ENCODE measurements around the gene RAPGEF5. TPM values are rescaled to one million over a fixed set of nuclear protein-coding genes. Genes with fewer than 3 reads are reported as not detected.

RAPGEF5 gene
- total and polyA plus RNA-seq, 10 of the 15 experiments (the other 5 are each of a cell fraction or from before 2014, with no cell fraction given), result 0.38 to 4.0 (median 1.6) TPM; not detected in 1

DNA sequence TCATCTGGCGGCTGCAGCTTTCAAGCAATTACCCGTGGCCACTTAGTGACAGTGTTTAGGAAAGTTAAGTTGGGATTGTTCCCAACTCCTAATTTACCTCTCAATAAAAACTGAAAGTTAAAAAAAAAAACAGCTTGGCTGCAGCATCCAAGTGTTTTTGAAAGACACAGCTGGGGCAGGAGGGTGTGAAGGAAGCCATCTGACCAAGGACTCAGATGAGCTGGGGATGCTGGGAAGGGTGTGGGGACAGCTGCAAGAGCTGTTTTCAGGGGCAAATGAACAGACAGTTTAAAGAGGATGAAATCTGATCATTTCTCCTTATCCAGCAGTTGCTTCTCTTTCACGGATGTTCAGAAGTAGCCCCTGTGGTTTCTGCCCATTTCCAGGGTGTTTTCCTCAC, 282.1 kb downstream of the RAPGEF5 start:
- POLR2A ChIA-PET, result interaction anchor here (0.6 kb wide), 1 partner anchor 648 kb away, joined by 5 read pairs; no protein-coding TSS in a partner anchor
- intact Hi-C loops (cut with micrococcal nuclease; ENCODE audit: unreplicated experiment), result no loop called here

More for the DNA sequence above, 282.1 kb downstream of the RAPGEF5 start:
- H3K9me3 ChIP-seq (replicated peaks; ENCODE audit: control insufficient read depth, insufficient read depth, low read length), result no peaks in the 10 kb centered on the region
- ChIA-PET SMC1A (ENCODE audit: uncharacterized antibody, unreplicated experiment) (interaction anchor here (1.2 to 2.1 kb wide), 3 partner anchors 9 to 308 kb away, joined by 3 to 7 read pairs (median 3); no protein-coding TSS in a partner anchor), RAD21 (ENCODE audit: unreplicated experiment) (no interaction called here), CTCF (interaction anchor here (1.1 to 1.7 kb wide), 3 partner anchors 9 to 649 kb away, joined by 3 to 6 read pairs (median 4); no protein-coding TSS in a partner anchor)
- no peaks in the 10 kb centered on the region for H3K4me1 ChIP-seq (ENCODE audit: control insufficient read depth, insufficient read depth, low read length)
- no peak for ATAC-seq
- TF ChIP-seq CBX3 (IDR thresholded peaks at IDR 0.05; ENCODE audit: borderline replicate concordance, low read depth) (no peak), SMAD5 (IDR thresholded peaks at IDR 0.05; ENCODE audit: low read depth) (no peak), DPF2 (IDR thresholded peaks at IDR 0.05) (no peak), MXI1 (IDR thresholded peaks at IDR 0.05; ENCODE audit: low read depth, low read length) (no peak), EP300 (IDR thresholded peaks at IDR 0.05; ENCODE audit: borderline replicate concordance in 1 of 2, control insufficient read depth in 1 of 2, low read depth in 2 of 2, low read length in 2 of 2) (no peak), BMI1 (IDR thresholded peaks at IDR 0.05; ENCODE audit: borderline replicate concordance) (no peak), MTA2 (IDR thresholded peaks at IDR 0.05; ENCODE audit: low read depth) (no peak), ASH2L (IDR thresholded peaks at IDR 0.05; ENCODE audit: borderline replicate concordance, low read depth) (no peak), TAF1 (IDR thresholded peaks at IDR 0.05; ENCODE audit: borderline replicate concordance, low read depth, low read length) (no peak), POLR2A (IDR thresholded peaks at IDR 0.05; ENCODE audit: low read depth, low read length) (no peak), SIX5 (IDR thresholded peaks at IDR 0.05; ENCODE audit: low read depth, low read length, severe bottlenecking) (no peak), BACH1 (IDR thresholded peaks at IDR 0.05; ENCODE audit: borderline replicate concordance) (no peak), E2F4 (IDR thresholded peaks at IDR 0.05; ENCODE audit: low read depth, low read length) (no peak), SIN3A (IDR thresholded peaks at IDR 0.05; ENCODE audit: low read depth, low read length) (no peak), ATF3 (IDR thresholded peaks at IDR 0.05; ENCODE audit: borderline replicate concordance, extremely low read depth, low read depth, low read length) (no peak)
- TF ChIP-seq, protein P1, sequence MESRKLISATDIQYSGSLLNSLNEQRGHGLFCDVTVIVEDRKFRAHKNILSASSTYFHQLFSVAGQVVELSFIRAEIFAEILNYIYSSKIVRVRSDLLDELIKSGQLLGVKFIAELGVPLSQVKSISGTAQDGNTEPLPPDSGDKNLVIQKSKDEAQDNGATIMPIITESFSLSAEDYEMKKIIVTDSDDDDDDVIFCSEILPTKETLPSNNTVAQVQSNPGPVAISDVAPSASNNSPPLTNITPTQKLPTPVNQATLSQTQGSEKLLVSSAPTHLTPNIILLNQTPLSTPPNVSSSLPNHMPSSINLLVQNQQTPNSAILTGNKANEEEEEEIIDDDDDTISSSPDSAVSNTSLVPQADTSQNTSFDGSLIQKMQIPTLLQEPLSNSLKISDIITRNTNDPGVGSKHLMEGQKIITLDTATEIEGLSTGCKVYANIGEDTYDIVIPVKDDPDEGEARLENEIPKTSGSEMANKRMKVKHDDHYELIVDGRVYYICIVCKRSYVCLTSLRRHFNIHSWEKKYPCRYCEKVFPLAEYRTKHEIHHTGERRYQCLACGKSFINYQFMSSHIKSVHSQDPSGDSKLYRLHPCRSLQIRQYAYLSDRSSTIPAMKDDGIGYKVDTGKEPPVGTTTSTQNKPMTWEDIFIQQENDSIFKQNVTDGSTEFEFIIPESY (IDR thresholded peaks at IDR 0.05), result no peak
- TF ChIP-seq, protein P2, sequence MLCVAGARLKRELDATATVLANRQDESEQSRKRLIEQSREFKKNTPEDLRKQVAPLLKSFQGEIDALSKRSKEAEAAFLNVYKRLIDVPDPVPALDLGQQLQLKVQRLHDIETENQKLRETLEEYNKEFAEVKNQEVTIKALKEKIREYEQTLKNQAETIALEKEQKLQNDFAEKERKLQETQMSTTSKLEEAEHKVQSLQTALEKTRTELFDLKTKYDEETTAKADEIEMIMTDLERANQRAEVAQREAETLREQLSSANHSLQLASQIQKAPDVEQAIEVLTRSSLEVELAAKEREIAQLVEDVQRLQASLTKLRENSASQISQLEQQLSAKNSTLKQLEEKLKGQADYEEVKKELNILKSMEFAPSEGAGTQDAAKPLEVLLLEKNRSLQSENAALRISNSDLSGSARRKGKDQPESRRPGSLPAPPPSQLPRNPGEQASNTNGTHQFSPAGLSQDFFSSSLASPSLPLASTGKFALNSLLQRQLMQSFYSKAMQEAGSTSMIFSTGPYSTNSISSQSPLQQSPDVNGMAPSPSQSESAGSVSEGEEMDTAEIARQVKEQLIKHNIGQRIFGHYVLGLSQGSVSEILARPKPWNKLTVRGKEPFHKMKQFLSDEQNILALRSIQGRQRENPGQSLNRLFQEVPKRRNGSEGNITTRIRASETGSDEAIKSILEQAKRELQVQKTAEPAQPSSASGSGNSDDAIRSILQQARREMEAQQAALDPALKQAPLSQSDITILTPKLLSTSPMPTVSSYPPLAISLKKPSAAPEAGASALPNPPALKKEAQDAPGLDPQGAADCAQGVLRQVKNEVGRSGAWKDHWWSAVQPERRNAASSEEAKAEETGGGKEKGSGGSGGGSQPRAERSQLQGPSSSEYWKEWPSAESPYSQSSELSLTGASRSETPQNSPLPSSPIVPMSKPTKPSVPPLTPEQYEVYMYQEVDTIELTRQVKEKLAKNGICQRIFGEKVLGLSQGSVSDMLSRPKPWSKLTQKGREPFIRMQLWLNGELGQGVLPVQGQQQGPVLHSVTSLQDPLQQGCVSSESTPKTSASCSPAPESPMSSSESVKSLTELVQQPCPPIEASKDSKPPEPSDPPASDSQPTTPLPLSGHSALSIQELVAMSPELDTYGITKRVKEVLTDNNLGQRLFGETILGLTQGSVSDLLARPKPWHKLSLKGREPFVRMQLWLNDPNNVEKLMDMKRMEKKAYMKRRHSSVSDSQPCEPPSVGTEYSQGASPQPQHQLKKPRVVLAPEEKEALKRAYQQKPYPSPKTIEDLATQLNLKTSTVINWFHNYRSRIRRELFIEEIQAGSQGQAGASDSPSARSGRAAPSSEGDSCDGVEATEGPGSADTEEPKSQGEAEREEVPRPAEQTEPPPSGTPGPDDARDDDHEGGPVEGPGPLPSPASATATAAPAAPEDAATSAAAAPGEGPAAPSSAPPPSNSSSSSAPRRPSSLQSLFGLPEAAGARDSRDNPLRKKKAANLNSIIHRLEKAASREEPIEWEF (IDR thresholded peaks at IDR 0.05; ENCODE audit: insufficient replicate concordance, low read depth, low read length), result no peak
- no TSS peak for BruUV-seq (replicated peaks)
- H3K4me3 ChIP-seq, result no peak overlapping the region
- no peak overlapping the region for H2AFZ ChIP-seq (ENCODE audit: control insufficient read depth, low read depth, low read length)
- H3K36me3 ChIP-seq (ENCODE audit: control insufficient read depth in 2 of 2, insufficient read depth in 2 of 2, low read length in 1 of 2), result no peaks in the 10 kb centered on the region
- no peak overlapping the region for H3K27ac ChIP-seq (ENCODE audit: control insufficient read depth, insufficient read depth)
- H3K4me2 ChIP-seq (ENCODE audit: control insufficient read depth, insufficient read depth), result no peak overlapping the region
- in situ Hi-C loops (cut with MboI), result no loop called here
- no peaks in the 10 kb centered on the region for H3K79me2 ChIP-seq (ENCODE audit: control insufficient read depth, insufficient read depth, low read length)
- no peak for DNase-seq (ENCODE audit: low read depth, low spot score)
- H3K9ac ChIP-seq (ENCODE audit: control insufficient read depth, insufficient read depth, low read length), result no peak overlapping the region
- WGBS (ENCODE audit: insufficient coverage, insufficient replicate concordance, low lambda C conversion rate, missing lambda C conversion rate), result 36% methylated on average over 3 of the region's 3 CpGs
- no peaks in the 10 kb centered on the region for H3K27me3 ChIP-seq (replicated peaks in 1 of 2; ENCODE audit: control insufficient read depth in 2 of 2, insufficient read depth in 2 of 2, low read length in 1 of 2)
- H4K20me1 ChIP-seq (ENCODE audit: control insufficient read depth, insufficient read depth), result no peaks in the 10 kb centered on the region
- FAIRE-seq, result no peak

Measured in GM12878 (cell line).